ENCODE measurements around the gene SLC26A3.

GRCh38 chr7:107726356-107727130, 76.5 kb downstream of the SLC26A3 start:
- no peak for TF ChIP-seq EZH2 (IDR thresholded peaks at IDR 0.05; ENCODE audit: borderline replicate concordance, low read length)
- no peak for TF ChIP-seq CTCF (IDR thresholded peaks at IDR 0.05; ENCODE audit: low read length)

All from OCI-LY1 (cell line).